BLaER1 treated with 17β-estradiol and CSF1 and Interleukin-3, amounts not matched to agents 10 nM and 100 nM (cell line): ENCODE results near the gene COX6B2.

Experiments used
- H3K27ac ChIP-seq, 11 experiments: shearing (Covaris generic); formaldehyde crosslinking; 2 replicates each; pipeline ENCODE4 v1.8.1; 2022
- H3K27me3 ChIP-seq, 11 experiments: shearing (Covaris generic); formaldehyde crosslinking; 2 replicates each; pipeline ENCODE4 v1.8.1; 2022
- H3K36me3 ChIP-seq, 11 experiments: shearing (Covaris generic); formaldehyde crosslinking; 2 replicates each; pipeline ENCODE4 v1.8.1; 2022
- H3K4me1 ChIP-seq, 10 experiments: shearing (Covaris generic); formaldehyde crosslinking; 2 replicates each; pipeline ENCODE4 v1.8.1; 2022
- H3K4me2 ChIP-seq, 11 experiments: shearing (Covaris generic); formaldehyde crosslinking; 2 replicates each; pipeline ENCODE4 v1.8.1; 2022
- H3K4me3 ChIP-seq, 10 experiments: shearing (Covaris generic); formaldehyde crosslinking; 2 replicates each; pipeline ENCODE4 v1.8.1; 2022
- H3K9ac ChIP-seq, 11 experiments: shearing (Covaris generic); formaldehyde crosslinking; 2 replicates each; pipeline ENCODE4 v1.8.1; 2022
- H3K9me3 ChIP-seq, 11 experiments: shearing (Covaris generic); formaldehyde crosslinking; replicated peaks in 1 of 11; 2 replicates each; pipeline ENCODE4 v1.8.1; 2022
- H4K20me1 ChIP-seq, 11 experiments: shearing (Covaris generic); formaldehyde crosslinking; 2 replicates each; pipeline ENCODE4 v1.8.1; 2022
- Cebpa-rat ChIP-seq, 11 experiments: shearing (Covaris generic); IDR thresholded peaks; 2 replicates each; pipeline ENCODE4 v1.8.1; 2022

Gene COX6B2

GRCh38 chr19:55347442-55348009 lies 7.0 kb downstream of the COX6B2 start:
- Histone ChIP-seq H3K36me3 (peaks cover 10 to 56% (median 30%) of the 10 kb centered on the region in 11 experiments; a peak in 21 of 22 replicates), H3K4me3 (no peak overlapping the region; a peak in 1 of 20 replicates), H3K9me3 (no peaks in the 10 kb centered on the region), H3K4me1 (peaks cover 22 to 88% (median 71%) of the 10 kb centered on the region in 10 experiments), H3K9ac (peak overlapping the region in 5 of 11 experiments; percentile 26 to 59 (median 43); a peak in 9 of 22 replicates), H4K20me1 (peaks cover 0 to 44% (median 0%) of the 10 kb centered on the region in 11 experiments; a peak in 4 of 22 replicates), H3K4me2 (peak overlapping the region; percentile 6 to 80 (median 57); a peak in 18 of 22 replicates), H3K27me3 (peaks cover 11 to 15% (median 13%) of the 10 kb centered on the region in 11 experiments), H3K27ac (peak overlapping the region in 3 of 11 experiments; percentile 21 to 41 (median 26); a peak in 4 of 22 replicates)
- no peak for TF ChIP-seq Cebpa-rat (IDR thresholded peaks at IDR 0.05)

DNA sequence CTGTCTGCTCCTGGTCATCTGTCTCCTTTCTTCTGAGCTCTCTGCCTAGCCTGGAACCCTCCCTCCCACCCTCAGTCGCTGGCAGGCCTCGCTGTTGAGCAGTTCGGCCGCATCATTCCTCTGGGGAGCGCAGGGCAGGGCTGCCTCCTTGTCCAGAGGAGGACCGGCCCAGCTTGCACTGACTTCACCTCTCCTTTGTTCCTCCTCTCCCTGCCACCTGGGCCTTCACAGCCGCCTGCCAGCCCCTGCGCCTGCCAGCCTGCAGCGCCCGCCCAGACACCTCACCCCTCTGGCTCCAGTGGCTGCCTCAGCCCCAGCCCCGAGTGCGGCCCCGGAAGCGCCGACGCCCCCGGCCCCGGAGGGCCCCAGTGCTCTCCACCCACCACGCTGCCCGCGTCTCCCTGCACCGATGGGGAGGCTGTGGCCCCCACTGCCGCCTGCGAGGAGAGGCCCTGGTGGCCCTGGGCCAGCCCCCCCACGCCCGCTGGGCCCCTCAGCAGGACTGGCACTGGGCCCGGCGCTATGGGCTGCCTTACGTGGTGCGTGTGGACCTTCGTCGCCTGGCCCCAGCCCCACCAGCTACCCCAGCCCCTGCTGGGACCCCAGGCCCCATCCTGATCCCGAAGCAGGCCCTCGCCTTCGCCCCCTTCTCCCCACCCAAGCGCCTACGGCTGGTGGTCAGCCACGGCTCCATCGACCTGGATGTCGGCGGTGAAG lies 7.6 kb downstream of the COX6B2 start:
- peaks cover 4 to 9% (median 6%) of the 10 kb centered on the region in 11 experiments for H3K27me3 ChIP-seq
- no peak for TF ChIP-seq Cebpa-rat (IDR thresholded peaks at IDR 0.05)
- H3K36me3 ChIP-seq = peaks cover 14 to 62% (median 36%) of the 10 kb centered on the region in 11 experiments
- H3K27ac ChIP-seq = peak overlapping the region in 2 of 11 experiments; percentile 21 to 41; a peak in 2 of 22 replicates
- no peak overlapping the region for H3K4me3 ChIP-seq
- peaks cover 20 to 88% (median 71%) of the 10 kb centered on the region in 10 experiments for H3K4me1 ChIP-seq
- H3K4me2 ChIP-seq = peak overlapping the region in 8 of 11 experiments; percentile 54 to 80 (median 64); a peak in 12 of 22 replicates
- no peaks in the 10 kb centered on the region for H3K9me3 ChIP-seq
- H4K20me1 ChIP-seq = peaks cover 2 to 49% (median 4%) of the 10 kb centered on the region in 11 experiments; a peak in 14 of 22 replicates
- peak overlapping the region in 5 of 11 experiments; percentile 26 to 59 (median 43); a peak in 8 of 22 replicates for H3K9ac ChIP-seq

DNA sequence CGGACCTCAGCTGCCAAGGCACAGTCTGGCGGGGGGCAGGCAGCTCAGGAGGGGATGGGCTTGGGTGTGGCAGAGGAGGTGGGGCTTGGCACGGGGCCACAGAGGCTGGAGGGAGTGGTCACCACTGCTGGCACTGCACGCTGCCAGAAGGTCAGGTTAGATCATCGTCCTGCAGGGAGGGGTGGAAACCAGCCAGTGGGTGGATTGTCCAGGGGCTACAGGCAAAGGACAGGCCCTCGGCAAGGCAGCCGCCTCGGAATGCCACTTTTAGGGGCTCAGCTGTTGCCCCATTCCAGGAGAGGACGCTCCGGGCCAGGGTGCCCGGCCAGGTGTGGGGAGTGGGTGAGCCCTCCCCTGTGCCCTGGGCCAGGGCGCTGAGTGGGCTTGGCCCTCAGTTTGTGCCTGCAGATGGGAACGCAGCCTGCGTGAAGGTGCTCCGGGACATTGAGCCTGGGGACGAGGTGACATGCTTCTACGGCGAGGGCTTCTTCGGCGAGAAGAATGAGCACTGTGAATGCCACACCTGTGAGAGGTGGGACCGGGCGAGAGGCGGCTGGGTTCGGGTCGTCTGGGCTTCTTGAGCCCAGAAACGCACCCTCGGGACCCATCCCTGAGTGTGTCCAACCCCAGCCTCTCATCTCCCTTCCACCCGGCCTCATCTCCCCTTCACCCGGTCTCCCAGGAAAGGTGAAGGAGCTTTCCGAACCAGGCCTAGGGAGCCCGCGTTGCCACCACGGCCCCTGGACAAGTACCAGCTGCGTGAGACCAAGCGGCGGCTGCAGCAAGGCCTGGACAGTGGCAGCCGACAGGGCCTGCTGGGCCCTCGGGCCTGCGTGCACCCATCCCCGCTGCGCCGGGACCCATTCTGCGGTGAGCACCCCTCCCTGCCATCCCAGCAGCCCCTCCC lies 8.4 kb downstream of the COX6B2 start:
- no peak for TF ChIP-seq Cebpa-rat (IDR thresholded peaks at IDR 0.05)

GRCh38 chr19:55345101-55345817 lies 9.3 kb downstream of the COX6B2 start:
- TF ChIP-seq Cebpa-rat (IDR thresholded peaks at IDR 0.05) = no peak
- peak overlapping the region in 3 of 11 experiments; percentile 18 to 33 (median 19); a peak in 4 of 22 replicates for H3K9ac ChIP-seq
- no peaks in the 10 kb centered on the region for H3K9me3 ChIP-seq
- H3K4me2 ChIP-seq = peak overlapping the region in 3 of 11 experiments; percentile 13 to 46 (median 31); a peak in 2 of 22 replicates
- peaks cover 6 to 56% (median 10%) of the 10 kb centered on the region in 11 experiments; a peak in 14 of 22 replicates for H4K20me1 ChIP-seq
- peaks cover 19 to 86% (median 72%) of the 10 kb centered on the region in 10 experiments for H3K4me1 ChIP-seq
- H3K27me3 ChIP-seq = no peaks in the 10 kb centered on the region
- H3K4me3 ChIP-seq = no peak overlapping the region
- H3K27ac ChIP-seq = peak overlapping the region in 1 of 11 experiments; percentile 2; a peak in 1 of 22 replicates
- H3K36me3 ChIP-seq = peaks cover 16 to 66% (median 38%) of the 10 kb centered on the region in 11 experiments

More for the DNA sequence above, 8.4 kb downstream of the COX6B2 start:
- no peak overlapping the region for H3K4me3 ChIP-seq
- peaks cover 6 to 56% (median 10%) of the 10 kb centered on the region in 11 experiments; a peak in 14 of 22 replicates for H4K20me1 ChIP-seq
- H3K27me3 ChIP-seq = peaks cover 0 to under 1% (median 0%) of the 10 kb centered on the region in 11 experiments; a peak in 1 of 22 replicates
- no peaks in the 10 kb centered on the region for H3K9me3 ChIP-seq
- H3K9ac ChIP-seq = peak overlapping the region in 1 of 11 experiments; percentile 19; a peak in 2 of 22 replicates
- peak overlapping the region in 1 of 11 experiments; percentile 31; a peak in 1 of 22 replicates for H3K4me2 ChIP-seq
- H3K36me3 ChIP-seq = peaks cover 16 to 66% (median 38%) of the 10 kb centered on the region in 11 experiments
- H3K4me1 ChIP-seq = peaks cover 19 to 87% (median 70%) of the 10 kb centered on the region in 10 experiments
- peak overlapping the region in 1 of 11 experiments; percentile 2; a peak in 1 of 22 replicates for H3K27ac ChIP-seq

DNA sequence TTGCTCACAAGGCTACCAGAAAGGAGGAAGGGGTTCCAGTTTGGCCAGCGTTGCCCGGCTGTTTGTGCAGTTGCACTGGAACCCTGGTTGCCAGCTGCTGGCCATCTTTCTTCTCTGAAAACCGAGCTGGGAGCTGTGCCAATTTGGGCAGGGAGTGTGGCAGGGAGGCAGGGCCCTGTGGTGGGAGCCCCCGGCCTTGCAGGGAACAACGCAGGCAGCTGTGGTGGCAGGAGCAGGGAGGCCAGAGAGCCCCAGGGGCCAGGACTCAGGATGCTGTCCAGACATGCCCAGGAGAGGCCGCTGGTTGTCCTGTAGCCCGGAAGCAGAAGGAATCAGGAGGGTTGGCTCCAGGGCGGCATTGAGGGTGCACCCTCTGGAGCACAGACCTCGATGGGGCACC lies 10.1 kb downstream of the COX6B2 start:
- peak overlapping the region in 1 of 11 experiments; percentile 36; a peak in 1 of 22 replicates for H3K27ac ChIP-seq
- H4K20me1 ChIP-seq = peaks cover 6 to 56% (median 10%) of the 10 kb centered on the region in 11 experiments; a peak in 14 of 22 replicates
- H3K4me2 ChIP-seq = peak overlapping the region in 6 of 11 experiments; percentile 13 to 46 (median 26); a peak in 8 of 22 replicates
- TF ChIP-seq Cebpa-rat (IDR thresholded peaks at IDR 0.05) = no peak
- no peaks in the 10 kb centered on the region for H3K9me3 ChIP-seq
- no peaks in the 10 kb centered on the region for H3K27me3 ChIP-seq
- peaks cover 19 to 83% (median 71%) of the 10 kb centered on the region in 10 experiments for H3K4me1 ChIP-seq
- H3K36me3 ChIP-seq = peaks cover 16 to 66% (median 38%) of the 10 kb centered on the region in 11 experiments
- peak overlapping the region in 6 of 11 experiments; percentile 20 to 63 (median 29); a peak in 6 of 22 replicates for H3K9ac ChIP-seq
- H3K4me3 ChIP-seq = no peak overlapping the region

DNA sequence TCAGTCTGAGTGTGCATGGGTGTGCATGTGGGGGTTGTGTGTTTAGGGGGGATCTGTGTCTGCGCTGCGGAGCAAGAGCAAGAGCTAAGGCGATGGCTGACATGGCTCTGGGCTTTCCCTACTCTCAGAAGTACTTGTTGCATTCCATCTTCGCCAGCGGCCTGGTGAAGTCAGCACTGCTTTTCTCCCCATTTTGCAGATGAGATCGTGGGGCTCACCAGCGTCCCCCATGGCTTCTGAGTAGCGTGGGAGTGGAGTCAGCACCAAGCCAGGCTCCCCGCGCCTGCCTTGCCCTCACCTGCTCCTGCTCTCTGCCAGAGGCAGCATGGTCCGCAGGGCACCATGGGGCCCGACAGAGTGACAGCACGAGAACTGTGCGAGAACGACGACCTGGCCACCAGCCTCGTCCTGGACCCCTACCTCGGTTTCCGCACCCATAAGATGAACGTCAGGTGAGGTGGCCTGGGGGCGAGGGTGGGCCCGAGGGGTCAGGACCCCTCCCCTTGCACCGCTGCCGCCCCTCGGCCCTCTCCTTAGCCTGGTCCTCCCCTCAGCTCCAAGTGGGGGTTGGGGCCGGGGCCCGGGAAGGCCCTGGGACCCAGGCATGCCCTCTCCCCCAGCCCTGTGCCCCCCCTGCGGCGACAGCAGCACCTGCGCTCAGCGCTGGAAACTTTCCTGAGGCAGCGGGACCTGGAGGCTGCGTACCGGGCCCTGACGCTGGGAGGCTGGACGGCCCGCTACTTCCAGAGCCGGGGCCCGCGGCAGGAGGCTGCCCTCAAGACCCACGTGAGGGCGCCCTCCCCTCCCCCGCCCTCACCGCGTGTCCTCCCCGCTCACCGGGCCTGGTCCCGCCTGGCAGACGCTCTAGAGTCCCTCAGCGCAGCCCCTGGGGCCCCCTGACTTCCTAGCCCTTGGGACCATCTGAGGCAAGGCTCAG lies 12.7 kb downstream of the COX6B2 start:
- Histone ChIP-seq H3K27me3 (no peaks in the 10 kb centered on the region), H4K20me1 (peaks cover 6 to 46% (median 10%) of the 10 kb centered on the region in 11 experiments; a peak in 14 of 22 replicates), H3K9me3 (no peaks in the 10 kb centered on the region), H3K9ac (peak overlapping the region; percentile 33 to 90 (median 65); a peak in 17 of 22 replicates), H3K4me1 (peaks cover 26 to 72% (median 59%) of the 10 kb centered on the region in 10 experiments), H3K27ac (peak overlapping the region in 6 of 11 experiments; percentile 7 to 57 (median 33); a peak in 11 of 22 replicates), H3K4me2 (peak overlapping the region; percentile 82 to 100 (median 97)), H3K36me3 (peaks cover 16 to 52% (median 30%) of the 10 kb centered on the region in 11 experiments; a peak in 21 of 22 replicates), H3K4me3 (peak overlapping the region; percentile 6 to 85 (median 74); a peak in 14 of 20 replicates)
- no peak for TF ChIP-seq Cebpa-rat (IDR thresholded peaks at IDR 0.05)
